Muscle of arm (tissue), 12 donors: Measurements from ENCODE around the gene ADRA2B. TPM values are rescaled to one million over a fixed set of nuclear protein-coding genes. Genes with fewer than 3 reads are reported as not detected.

ENCODE experiments used
- DNase-seq: peaks from one replicate; pipeline ENCODE4 v3.0.0-alpha.2; 2013
- polyA plus RNA-seq, 12 donors: library from polyadenylated mRNA; unstranded; fragments of 120-200 nt; gene quantifications; one replicate each; pipeline ENCODE4 v1.2.1, GENCODE V29; 2013; ENCODE audit not compliant: insufficient read length in 12 of 12

ADRA2B gene
- polyA plus RNA-seq, 12 donors = 1.7 to 4.0 (median 2.5) TPM; not detected in 2

- DNase-seq = no peak
Observed at GRCh38 chr2:96138179-96139145, 22.1 kb upstream of the ADRA2B start, which contains the start of gene ASTL. ASTL (minus strand) TSS chr2:96138502; CDS start chr2:96138436, 66 bp downstream.

DNA sequence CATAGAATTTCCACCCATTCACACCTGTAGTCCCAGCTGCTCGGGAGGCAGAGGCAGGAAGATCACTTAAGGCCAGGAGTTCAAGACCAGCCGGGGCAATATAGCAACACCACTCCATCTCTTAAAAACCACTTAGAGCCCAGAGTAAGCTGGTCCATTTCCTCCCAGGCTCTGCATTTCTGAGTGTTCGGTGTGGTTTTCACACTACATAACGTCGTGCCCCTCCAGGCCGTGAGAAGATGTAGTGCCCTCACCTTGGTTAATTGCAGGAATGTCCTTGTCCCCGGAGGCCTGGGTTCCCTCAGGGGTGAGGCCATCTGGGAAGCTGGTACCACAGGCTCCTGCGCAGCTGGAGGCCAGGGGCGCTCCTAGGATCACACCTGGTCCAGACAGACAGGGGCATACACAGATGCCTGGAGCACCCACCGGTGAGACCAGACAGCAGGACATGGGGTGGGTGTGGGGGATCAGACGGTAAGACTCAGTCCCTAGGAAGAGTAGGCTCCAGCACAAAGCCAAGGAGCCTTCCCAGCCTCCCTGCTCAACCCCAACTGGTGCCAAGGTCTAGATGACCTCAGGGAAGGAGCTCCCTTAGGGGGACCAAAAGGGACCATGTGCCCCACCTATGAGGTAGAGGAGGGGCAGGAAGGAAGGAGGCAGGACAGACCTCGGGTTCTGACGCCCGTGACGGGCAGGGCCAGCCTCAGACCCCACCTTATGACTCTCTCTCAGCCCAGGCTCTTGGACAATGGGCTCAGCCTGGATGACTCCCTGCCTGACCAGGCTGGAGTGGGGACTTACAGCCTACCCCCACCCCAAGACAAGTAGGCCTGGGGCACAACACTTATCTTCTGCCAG, 21.2 kb upstream of the ADRA2B start:
- no peak for DNase-seq

GRCh38 chr2:96136129-96136720, 19.9 kb upstream of the ADRA2B start:
- DNase-seq = no peak

DNA sequence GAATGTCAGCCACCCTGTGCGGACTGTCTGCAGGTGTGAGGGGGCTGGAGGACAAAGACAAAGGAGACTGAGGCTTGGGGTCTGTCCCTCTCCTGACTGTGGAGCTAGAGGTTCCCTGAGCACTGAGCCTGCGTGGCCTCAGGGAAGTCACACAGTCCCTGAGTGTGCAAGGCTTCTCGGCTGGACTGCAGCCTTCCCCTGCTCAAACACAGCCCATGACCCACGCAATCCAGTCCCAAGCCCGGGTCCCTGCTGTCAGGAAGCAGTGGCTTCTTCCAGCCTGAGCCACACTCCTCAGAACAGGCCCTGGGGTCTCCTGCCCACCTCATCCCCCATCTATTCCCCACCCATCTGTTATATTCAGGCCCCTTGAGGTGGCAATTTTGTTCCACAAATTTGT, 19.2 kb upstream of the ADRA2B start:
- no peak for DNase-seq

DNA sequence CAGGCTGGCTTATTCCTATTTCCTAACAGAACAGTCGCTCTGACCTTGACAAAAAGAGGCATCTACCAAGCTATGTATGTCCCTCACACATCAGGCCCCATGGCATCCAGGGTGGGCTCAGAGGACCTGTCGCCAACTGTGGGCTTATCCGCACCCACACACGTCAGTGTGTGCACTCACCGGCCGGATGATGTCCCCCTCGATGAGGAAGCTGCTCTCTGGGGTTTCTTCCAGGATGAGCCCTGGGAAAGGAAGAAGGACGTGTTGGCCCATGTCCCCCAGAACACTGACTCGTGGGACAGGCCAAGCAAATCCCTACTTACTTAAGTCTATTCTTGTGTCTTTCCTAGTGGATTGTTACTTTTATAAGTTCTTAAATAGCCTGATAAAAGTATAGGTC, 18.8 kb upstream of the ADRA2B start:
- no peak for DNase-seq

DNA sequence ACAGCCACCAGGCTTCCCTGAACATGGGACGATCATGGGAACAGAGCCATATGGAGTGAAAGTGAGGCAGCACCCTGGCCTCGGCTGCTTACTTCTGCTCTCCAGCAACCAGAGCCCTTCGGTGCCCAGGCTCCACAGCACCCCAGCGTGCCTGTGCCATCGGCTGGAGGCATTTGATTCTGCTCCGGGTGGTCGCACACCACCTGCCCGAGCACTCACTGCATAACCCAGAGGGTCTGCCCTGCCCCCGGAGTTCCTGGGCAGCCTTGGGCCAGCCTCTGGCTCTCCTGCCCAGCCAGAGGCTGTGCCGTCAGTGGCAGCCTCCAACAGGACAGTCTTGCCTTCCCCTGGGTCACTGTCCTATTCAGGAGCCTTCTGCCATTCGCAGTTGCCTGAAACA, 18.1 kb upstream of the ADRA2B start:
- no peak for DNase-seq

DNA sequence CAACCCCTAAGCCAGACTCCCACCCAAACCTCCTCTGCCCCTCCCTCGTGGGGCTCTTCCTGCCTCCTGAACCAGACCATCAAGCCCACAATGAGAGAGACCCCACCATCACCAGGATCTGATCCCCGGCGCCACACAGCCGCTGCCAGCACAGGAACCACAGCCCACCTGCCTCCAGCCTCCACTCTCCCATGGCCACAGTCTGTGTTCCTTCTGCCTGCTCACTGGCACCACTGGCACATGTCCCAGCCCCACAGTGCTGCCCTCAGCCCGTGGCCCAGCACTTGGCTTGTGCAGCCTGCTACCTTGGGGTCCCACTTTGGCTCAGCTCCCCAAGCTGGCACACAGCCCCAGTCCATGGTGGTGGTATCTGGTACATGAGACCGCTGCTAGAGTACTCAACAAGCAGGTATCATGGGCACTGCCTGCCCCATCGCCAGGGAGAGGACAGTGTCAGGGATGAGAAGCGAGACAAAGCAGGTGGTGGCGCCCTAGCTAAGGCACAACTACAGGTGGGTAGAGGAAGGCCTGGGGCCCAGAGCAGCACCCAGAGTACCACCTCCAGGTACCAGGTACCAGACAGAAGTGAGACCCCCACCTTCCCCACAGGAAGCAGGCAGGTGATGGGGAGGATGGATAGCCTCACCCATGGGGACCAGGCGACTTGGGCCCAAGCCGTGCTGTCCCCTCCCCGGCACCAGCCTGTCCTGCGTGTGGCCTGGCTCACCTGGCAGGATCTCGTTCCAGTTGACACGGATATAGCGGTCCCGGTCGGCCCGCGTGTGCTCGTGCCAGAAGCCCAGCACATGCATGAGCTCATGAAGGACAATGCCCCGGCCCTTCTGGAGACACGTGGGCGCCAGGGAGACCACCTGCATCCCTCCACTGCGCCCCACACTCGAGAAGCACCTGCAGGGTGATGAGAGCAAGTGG, 15.7 kb upstream of the ADRA2B start:
- DNase-seq = no peak

DNA sequence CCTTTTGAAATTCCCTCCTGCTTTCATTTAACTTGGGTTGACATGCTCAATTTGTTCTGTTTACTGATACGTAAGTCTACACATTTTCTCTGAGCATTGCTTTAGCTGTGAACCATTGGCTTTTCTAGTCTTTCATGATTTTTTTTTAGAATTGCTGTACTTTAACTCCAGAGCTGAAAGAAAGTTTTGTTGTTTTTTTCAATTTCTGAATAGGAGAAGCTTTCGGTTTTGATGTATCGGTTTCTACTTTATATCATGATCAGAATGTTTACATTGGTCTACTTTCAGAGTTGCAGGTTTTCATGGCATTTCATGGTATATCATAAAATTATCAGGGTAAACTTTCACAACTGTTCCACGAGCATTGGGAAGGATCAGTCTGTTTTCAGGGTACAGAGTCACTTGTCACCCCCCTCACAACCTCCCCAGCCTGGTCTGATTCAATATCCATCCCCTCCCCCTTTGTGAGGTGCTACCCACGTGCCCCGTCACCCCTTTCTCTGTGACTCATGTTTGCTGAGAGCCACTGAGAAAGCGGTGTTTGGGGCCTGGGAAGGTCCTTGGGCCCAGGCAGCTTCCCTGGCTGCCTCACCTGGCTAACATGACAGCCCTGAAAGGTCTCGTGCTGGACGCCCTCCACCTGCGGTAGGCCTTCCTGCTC, 14.9 kb upstream of the ADRA2B start:
- no peak for DNase-seq

GRCh38 chr2:96130483-96130882, 14.1 kb upstream of the ADRA2B start:
- DNase-seq = no peak

- no peak for DNase-seq
Observed at GRCh38 chr2:96129528-96130120, 13.3 kb upstream of the ADRA2B start.

DNA sequence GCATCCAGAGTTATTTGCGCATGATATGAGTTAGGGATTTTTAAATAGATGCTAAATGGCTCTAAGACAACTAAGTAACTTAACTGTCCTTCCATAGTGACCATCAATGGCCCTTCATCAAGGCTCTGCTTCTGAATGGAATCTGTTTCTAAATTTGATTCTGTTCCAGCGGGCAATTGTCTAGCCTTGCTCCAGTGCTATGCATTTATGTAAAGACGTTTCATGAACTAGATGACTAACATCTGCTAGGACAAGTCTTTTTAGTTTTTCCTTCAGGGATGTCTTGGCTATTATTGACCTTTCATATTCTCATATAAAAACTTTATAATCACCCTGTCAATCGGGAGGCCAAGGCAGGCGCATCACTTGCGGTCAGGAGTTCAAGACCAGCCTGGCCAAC, 12.1 kb upstream of the ADRA2B start:
- no peak for DNase-seq

DNA sequence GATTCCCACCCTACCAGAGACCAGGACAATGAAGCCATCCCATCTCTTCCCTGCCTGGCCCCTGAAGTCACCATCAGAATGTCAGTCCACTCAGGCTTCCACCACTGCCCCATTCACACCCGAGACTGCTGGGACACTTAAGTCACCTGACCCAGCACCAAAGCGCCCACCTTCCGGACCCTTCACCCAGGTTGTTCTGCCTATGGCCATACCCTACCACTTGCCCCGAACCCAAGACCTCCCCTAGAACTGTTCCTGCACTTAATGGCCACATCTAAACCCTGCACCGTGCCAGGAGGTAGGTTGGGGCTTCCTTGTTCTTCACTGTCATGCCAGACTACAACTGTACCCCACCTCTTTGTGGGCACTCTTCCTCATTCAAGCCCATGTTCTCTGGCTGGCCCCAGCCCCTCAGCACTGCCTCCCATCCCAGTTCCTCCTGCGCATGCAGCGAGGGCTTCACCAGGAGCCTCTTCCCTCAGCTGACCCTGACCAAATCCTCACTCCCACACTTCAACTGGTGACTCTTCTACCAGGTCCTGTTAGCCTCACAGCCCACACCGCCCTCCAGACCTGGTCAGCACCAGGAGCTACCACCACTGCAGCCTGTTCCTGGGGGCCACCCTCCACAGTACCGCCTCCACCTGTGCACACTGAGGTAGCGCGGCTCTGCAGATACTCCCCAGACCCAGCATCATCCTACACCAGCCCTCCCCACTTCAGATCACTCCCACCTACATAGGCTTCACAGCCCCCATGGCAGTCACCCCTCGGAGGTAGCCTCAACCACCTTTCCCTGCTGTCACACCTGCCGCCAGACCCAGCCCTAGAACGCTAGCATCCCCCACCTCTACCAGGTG, 8.3 kb upstream of the ADRA2B start:
- no peak for DNase-seq

- DNase-seq = no peak
Observed at GRCh38 chr2:96123936-96124335, 7.6 kb upstream of the ADRA2B start.

- DNase-seq = no peak
Observed at GRCh38 chr2:96123290-96123689, 6.9 kb upstream of the ADRA2B start.

DNA sequence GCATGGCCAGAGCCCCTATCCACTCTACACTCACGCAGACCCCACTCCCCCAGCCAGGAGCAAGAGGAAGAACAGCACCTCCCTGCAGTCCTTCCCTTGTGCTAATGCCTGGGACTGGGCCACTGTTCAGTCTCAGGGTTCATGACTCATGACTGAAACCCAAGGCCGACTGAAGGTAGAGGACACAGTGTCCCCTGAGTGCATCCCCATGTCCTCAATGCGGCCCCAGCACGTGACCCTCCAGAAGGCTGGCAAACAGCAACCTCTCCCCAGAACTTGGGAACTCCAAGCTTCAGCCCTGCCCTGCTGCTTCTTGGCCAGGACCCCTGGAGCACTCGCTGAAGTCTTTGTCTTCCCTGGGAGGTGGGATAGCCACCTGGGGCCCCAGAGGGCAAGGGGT, 6.0 kb upstream of the ADRA2B start:
- DNase-seq = no peak

GRCh38 chr2:96121414-96121813, 5.0 kb upstream of the ADRA2B start:
- DNase-seq = no peak

- DNase-seq = no peak
Observed at GRCh38 chr2:96120991-96121390, 4.6 kb upstream of the ADRA2B start.

- no peak for DNase-seq
Observed at GRCh38 chr2:96120091-96120720, 3.8 kb upstream of the ADRA2B start.

DNA sequence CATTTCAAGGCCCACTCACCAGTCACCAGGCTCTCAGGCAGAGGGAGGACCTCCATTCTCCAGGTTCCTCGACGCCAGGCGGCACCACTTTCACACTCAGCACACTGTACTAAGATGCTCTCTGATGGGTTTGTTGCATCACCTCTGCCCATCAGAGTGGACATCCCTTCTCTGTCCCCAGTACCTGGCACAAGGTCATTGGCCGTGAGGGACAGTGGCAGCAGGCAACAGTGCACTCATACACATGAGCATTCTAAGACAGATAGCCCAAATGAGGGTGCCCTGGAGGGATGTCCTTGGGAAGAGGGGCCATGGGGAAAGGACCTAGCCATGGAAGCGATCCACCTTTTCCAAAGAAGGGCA, 3.0 kb upstream of the ADRA2B start:
- DNase-seq = no peak
